ENCODE data around the gene NOTO. TPM values are rescaled to one million over a fixed set of nuclear protein-coding genes. Genes with fewer than 3 reads are reported as not detected.
"Not testable (repeated sequence)": the region's sequence is repeated elsewhere in the genome, so short reads cannot be mapped to it uniquely, and the experiment has no call there.

The NOTO gene, protein sequence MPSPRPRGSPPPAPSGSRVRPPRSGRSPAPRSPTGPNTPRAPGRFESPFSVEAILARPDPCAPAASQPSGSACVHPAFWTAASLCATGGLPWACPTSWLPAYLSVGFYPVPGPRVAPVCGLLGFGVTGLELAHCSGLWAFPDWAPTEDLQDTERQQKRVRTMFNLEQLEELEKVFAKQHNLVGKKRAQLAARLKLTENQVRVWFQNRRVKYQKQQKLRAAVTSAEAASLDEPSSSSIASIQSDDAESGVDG
- not detected for total RNA-seq
- long read RNA-seq = 0 reads

DNA sequence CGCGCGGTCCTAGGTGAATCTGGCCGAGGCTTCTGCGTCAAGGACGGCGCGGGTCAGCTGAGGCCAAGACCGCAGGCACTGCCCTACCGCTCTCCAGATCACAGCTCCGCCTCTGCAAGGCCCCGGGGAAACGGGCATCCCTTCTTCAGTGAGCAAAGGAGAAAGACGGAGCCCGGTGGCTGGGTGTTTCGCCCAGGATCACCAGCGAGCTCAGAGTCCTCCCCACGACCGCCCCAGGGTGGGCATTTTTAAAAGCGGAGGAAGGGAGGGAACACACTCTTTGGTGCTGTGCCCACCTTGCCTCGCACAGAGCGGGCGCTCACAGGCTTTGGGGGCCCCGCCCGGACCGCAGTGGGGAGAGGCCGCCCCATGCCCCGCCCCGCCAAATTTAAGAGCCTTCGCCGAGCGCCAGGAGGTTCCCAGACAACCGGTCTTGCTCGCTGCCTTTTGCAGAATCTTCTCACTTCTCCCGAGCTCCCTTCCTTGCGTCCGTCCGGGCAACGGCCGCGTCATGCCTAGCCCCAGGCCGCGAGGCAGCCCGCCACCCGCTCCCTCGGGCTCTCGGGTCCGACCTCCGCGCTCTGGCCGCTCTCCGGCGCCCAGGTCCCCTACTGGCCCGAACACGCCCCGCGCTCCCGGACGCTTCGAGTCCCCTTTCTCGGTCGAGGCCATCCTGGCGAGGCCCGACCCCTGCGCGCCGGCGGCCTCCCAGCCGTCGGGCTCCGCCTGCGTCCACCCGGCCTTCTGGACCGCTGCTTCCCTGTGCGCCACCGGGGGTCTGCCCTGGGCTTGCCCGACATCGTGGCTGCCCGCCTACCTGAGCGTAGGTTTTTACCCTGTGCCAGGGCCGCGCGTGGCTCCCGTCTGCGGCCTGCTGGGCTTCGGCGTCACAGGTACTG is at the start of gene NOTO:
NOTO (plus strand) TSS at position 419 of the 899 bp plus-strand sequence; CDS start at position 512, 93 bp downstream.
- DNase-seq (ENCODE audit: low spot score) = peak; percentile 87

DNA sequence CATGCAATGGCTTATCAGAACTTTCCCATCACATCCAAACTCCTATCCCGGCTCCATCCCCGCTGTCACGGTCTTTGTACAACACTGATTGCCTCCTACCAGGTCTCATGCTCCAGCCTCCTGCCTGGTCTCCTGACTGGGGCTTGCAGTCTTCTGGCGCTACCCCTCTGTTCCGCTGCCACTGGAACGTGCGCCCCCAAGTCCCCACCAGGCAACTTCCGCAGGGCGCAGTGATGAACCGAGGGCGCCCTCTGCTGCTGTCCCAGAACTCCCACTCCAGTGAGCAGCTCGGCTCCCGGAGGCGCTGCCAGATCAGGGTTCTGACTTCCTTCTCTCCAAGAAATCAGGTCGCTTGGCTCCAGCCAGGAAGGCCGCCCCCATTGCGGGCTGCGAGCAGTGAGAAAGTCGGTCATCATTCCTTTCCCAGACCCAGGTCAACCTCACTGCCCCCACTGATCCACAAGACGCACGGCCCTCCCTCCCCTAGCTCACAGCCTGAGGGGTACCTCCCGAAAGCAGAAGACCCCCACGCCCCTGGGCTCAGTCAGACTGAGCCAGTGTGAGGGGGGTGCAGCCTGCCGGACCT is 45.7 kb upstream of the NOTO start:
- DNase-seq (ENCODE audit: low spot score) = no peak

- peak; percentile 39 for DNase-seq (ENCODE audit: low spot score)
Observed at GRCh38 chr2:73162856-73163391, 39.5 kb upstream of the NOTO start.

DNA sequence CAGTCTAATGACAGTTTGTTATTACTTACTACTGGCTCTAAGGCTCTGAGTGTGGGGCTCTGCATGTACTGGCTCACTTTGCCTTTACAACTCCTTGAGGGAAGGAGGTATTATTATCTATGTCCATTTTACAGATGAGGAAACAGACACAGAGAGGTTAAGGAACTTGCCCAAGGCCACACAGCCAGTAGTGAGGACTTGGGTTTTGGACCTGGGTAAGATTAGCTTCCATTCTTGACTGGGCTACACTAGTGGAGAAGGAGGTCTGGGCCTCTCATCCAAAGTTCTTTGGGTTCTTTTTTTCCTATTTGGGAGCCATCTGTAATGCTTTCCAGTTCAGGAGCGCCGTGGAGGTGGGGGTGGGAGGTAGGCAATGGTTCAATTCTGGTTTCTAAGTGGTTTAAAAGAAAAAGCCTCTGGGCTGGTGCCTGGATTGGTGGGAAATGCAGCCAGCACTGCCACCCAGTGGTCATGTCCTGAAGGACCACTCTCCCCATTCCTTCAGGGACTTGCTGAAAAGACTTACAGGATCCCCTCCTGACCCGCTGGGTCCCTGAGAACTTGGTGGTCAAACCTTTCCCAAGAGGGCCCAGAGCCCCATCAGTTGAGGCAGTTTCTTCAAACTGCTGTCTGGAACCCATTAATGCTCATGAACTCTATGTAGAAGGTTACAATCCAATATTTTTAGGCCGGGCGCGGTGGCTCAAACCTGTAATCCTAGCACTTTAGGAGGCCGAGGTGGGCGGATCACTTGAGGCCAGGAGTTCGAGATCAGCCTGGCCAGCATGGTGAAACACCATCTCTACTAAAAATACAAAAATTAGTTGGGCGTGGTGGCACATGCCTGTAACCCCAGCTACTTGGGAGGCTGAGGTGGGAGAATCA is 38.6 kb upstream of the NOTO start:
- peak; percentile 88 for DNase-seq (ENCODE audit: low spot score)

- DNase-seq (ENCODE audit: low spot score) = peak; percentile 28
Observed at GRCh38 chr2:73165978-73166377, 36.4 kb upstream of the NOTO start.

DNA sequence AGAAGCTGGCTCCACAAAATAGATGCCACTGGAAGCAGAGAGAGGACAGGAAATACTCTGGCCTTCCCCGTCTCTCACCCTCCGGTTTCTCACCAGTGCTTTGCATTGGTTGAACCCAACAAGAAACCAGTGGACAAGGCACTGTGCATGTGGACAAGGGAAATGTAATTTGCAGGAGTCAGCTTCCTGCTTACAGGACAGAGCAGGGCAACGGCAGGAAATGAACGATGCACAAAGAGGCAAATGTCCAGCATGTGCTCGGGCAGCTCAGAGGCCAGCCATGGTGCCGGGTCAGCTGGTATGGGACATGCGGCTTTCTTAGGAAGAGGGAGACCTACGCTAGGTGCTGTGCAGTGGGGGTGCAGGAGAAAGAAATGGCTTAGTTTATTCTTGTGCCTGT is 35.6 kb upstream of the NOTO start:
- DNase-seq (ENCODE audit: low spot score) = not testable (repeated sequence)

GRCh38 chr2:73168348-73168747 is 34.0 kb upstream of the NOTO start:
- not testable (repeated sequence) for DNase-seq (ENCODE audit: low spot score)

DNA sequence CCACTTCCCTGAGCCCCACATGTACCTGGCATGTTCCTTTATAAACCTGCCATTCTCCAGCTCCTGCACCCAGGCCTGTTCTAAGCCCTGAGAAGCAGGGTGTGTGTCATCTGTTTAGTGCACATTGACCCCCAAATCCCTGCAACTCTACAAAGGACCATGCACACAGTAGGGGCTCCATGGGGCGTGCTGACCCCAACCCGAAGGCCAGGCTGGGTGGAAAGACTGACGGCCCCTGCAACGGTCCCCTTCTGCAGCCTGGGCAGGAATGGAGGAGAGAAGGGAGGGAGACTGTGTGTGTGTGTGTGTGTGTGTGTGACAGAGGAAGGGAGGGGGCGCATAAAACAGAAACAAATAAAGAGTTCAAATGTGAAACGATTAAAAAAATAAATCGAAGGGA is 32.0 kb upstream of the NOTO start:
- DNase-seq (ENCODE audit: low spot score) = peak; percentile 78

DNA sequence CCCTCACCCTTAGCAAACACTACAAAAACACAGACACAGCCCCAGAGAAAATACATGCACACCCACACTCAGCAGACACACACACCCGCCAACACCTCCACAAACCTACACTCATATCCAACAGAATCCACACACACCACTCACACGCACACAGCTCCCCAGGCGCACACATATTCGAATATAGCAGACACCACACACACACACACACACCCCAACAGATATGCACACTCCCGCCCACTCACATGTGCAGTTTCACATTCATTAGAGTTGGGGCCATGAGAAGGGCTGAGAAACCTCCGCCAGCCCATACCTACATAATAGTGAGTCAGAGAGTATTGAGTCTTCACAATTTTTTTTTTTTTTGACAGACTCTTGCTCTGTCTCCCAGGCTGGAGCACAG is 29.4 kb upstream of the NOTO start:
- peak; percentile 47 for DNase-seq (ENCODE audit: low spot score)

DNA sequence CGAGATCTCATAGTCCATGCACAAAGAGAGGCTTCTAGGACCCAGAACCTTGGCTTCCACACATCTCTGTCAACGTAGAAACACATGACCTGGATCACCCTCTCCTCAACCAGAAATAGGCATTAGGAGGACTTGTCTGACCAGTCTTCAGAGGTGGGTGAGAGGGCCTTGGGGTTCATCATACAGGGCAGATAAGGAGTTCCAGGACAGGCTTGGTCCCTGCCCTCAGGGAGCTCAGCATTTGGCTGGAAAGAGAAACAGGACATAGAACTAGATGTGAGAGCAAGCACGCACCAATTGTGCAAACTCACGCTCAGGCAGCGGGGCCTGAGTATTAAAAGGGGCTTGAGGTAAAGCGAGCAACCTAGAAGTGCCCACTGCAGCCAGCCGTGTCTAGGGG is 28.6 kb upstream of the NOTO start:
- peak; percentile 84 for DNase-seq (ENCODE audit: low spot score)

DNA sequence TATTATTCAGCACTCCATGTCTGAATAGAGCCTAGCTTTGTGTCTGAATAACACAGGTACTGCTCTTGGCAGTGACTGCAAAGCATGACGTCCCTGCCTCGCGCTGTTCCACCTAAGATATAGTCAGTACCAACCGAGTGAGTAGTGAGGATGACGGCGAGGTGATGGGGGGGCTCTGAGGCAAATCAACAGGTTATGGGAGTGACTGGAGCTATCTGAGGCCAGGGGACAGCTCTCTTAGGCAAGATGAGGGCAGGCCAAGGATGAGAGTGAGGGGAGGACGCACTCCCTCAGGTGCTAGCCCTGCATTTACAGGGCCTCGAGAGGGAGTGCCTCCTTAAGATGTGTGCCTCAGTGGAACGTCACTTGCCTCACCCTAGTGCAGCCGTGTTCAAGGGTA is 28.1 kb upstream of the NOTO start:
- DNase-seq (ENCODE audit: low spot score) = no peak

- DNase-seq (ENCODE audit: low spot score) = no peak
Observed at GRCh38 chr2:73174941-73175662, 27.3 kb upstream of the NOTO start.

DNA sequence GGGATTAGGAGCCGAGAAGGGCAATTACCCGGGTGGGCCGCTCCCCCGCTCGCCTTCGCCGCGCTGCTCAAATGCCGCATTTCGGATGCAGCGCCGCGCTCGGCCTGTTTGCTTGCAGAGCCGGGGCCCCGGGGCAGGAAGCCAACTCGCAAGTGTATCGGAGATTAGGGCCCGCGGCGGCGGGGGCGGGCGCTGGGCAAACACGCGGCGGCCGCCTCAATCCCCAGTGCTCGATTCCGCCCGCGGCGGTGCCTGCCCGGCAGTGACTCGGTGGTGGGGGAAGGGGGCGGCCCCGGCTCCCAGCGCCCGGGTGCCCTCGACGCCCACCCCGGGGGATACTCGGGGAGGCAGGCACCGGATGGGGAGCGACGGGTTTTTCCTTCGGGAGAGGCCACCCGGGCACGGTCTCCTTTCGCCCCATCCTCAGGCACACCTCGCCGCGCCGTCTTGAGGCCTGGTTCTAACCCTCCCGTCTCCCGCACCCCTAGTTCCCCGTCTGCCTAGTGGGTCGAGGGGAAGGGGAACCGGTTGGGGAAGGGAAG is 26.6 kb upstream of the NOTO start:
- peak; percentile 93 for DNase-seq (ENCODE audit: low spot score)

GRCh38 chr2:73176205-73176880 is 26.0 kb upstream of the NOTO start:
- DNase-seq (ENCODE audit: low spot score) = peak; percentile 84

DNA sequence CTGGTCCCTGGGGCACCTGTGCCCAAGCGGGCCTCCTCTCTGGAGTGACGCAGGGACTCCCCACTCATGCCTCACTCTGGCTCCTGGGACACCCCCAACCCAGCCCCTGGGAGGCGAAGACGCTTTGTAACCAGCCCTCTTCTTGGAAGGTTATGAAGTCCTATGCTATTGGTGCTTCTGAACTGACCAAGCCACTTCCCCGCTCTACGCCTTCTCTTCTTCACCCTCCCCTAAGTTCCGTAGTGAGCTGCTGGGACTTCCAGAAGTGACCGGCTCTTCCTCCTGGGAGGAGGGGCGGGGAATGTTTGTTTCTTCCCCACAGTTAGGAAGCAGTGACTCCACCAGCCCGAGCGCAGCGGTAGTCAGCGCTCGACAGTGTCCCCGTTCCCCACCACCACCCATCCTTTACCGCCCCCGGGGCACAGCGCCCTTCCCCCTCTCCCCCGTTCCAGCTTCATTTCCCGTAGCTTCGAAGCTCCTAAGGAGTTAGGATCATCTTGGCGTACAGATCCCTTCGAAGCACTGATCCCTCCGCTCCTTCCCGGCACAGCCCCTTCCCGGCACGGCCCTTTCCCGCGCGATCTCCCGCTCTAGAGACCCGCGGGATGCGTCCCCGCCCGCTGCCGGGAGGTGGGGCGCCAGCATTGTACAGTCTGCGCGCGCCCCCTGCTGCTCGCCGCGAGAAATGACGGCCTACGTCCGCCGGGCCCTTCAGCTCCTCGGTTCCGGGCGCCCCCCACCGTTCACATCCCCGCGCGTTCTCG is 25.3 kb upstream of the NOTO start:
- peak; percentile 96 for DNase-seq (ENCODE audit: low spot score)

DNA sequence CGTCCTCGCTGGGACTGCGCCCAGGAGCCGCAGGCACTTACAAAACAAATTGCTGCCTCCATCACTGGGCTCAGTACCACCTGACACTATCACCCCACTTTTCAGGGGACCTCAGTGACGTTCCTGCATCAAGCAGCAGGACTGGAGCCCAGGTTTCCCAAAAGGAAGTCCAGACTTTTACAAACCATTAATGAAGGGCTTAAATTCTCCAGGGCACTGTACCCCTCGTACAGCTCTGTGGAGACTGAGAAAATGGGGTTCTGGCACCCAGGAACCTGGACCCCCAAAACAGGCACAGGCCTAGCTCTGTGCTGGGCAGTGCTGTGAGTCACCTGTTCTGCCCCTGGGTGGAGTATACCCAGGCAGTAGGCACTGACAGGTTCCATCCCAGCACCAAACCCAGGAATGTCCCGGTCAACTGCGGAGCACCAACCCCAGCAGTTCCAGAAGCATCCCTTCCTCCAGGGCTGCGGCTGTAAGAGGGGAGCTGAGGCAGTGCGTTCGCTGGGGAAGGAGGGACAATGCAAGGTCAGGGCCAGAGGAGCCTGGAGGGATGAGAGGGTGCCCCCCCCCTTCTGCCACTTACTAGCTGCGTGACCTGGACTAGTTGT is 24.6 kb upstream of the NOTO start:
- no peak for DNase-seq (ENCODE audit: low spot score)

- peak; percentile 24 for DNase-seq (ENCODE audit: low spot score)
Observed at GRCh38 chr2:73185965-73186364, 16.4 kb upstream of the NOTO start.

- no peak for DNase-seq (ENCODE audit: low spot score)
Observed at GRCh38 chr2:73187549-73187948, 14.8 kb upstream of the NOTO start.
